KMS-11 (cell line): ENCODE measurements around the gene TUB.

Experiments
- H2AFZ ChIP-seq: fragments of 200-600 bp; sonication (generic); 2 replicates; pipeline ENCODE4 v1.6.1; 2016; ENCODE audit warnings: antibody characterized with exemption, mixed run types, low read depth
- H3K27ac ChIP-seq: fragments of 200-600 bp; sonication (generic); 2 replicates; pipeline ENCODE4 v1.6.1; 2016; ENCODE audit warnings: mild to moderate bottlenecking, mixed run types
- H3K27me3 ChIP-seq: fragments of 200-600 bp; sonication (generic); 2 replicates; pipeline ENCODE4 v1.6.1; 2017; ENCODE audit warnings: mild to moderate bottlenecking, low read depth, mixed run types, moderate library complexity; ENCODE audit not compliant: insufficient read depth
- H3K36me3 ChIP-seq: fragments of 200-600 bp; sonication (generic); 2 replicates; pipeline ENCODE4 v1.6.1; 2017; ENCODE audit warnings: mild to moderate bottlenecking, mixed run types; ENCODE audit not compliant: insufficient read depth
- H3K4me1 ChIP-seq: fragments of 200-600 bp; sonication (generic); 2 replicates; pipeline ENCODE4 v1.6.1; 2016; ENCODE audit warnings: mild to moderate bottlenecking, low read depth, mixed run types; ENCODE audit not compliant: poor library complexity, severe bottlenecking
- H3K4me2 ChIP-seq: fragments of 200-600 bp; sonication (generic); 2 replicates; pipeline ENCODE4 v1.7.0; 2016; ENCODE audit warnings: mild to moderate bottlenecking, mixed run types
- H3K4me3 ChIP-seq: fragments of 200-600 bp; sonication (generic); IDR thresholded peaks from 2 replicates; pipeline ENCODE4 v1.6.1; 2017; ENCODE audit warnings: low read depth, low read length, mixed read lengths; ENCODE audit not compliant: insufficient read depth
- H3K79me2 ChIP-seq: fragments of 200-600 bp; sonication (generic); 2 replicates; pipeline ENCODE4 v1.6.1; 2016; ENCODE audit warnings: low read depth, mixed run types; ENCODE audit not compliant: insufficient read depth
- H3K9ac ChIP-seq: fragments of 200-600 bp; sonication (generic); 2 replicates; pipeline ENCODE4 v1.6.1; 2016; ENCODE audit warnings: mild to moderate bottlenecking, mixed run types
- H4K20me1 ChIP-seq: fragments of 200-600 bp; sonication (generic); 2 replicates; pipeline ENCODE4 v1.6.1; 2016; ENCODE audit warnings: mild to moderate bottlenecking, mixed run types; ENCODE audit not compliant: insufficient read depth
- CTCF ChIP-seq: fragments of 200-600 bp; sonication (generic); conservative IDR thresholded peaks from 2 replicates; pipeline ENCODE4 v1.6.1; 2017; ENCODE audit warnings: low read depth, mild to moderate bottlenecking, antibody characterized with exemption, low read length, moderate library complexity, mixed read lengths

The TUB gene

GRCh38 chr11:8061555-8062428, 19.2 kb upstream of the TUB start:
- H3K4me3 ChIP-seq, result no peak overlapping the region
- no peak overlapping the region for H3K27ac ChIP-seq
- H3K27me3 ChIP-seq, result no peaks in the 10 kb centered on the region
- no peaks in the 10 kb centered on the region for H3K36me3 ChIP-seq
- no peak for TF ChIP-seq CTCF
- H3K79me2 ChIP-seq, result no peaks in the 10 kb centered on the region
- no peak overlapping the region for H3K9ac ChIP-seq
- H4K20me1 ChIP-seq, result no peaks in the 10 kb centered on the region
- H3K4me2 ChIP-seq, result no peak overlapping the region
- no peak overlapping the region for H2AFZ ChIP-seq
- H3K4me1 ChIP-seq, result no peaks in the 10 kb centered on the region

- Histone ChIP-seq H2AFZ (no peak overlapping the region), H3K36me3 (no peaks in the 10 kb centered on the region), H3K27ac (no peak overlapping the region), H3K27me3 (no peaks in the 10 kb centered on the region), H3K9ac (no peak overlapping the region), H3K4me1 (no peaks in the 10 kb centered on the region), H4K20me1 (no peaks in the 10 kb centered on the region), H3K4me2 (no peak overlapping the region), H3K79me2 (no peaks in the 10 kb centered on the region), H3K4me3 (no peak overlapping the region)
- no peak for TF ChIP-seq CTCF
These were observed 18.2 kb upstream of the TUB start for GRCh38 chr11:8062781-8063257.

GRCh38 chr11:8063324-8063723, 17.7 kb upstream of the TUB start:
- Histone ChIP-seq H3K4me3 (no peak overlapping the region), H3K27me3 (no peaks in the 10 kb centered on the region), H4K20me1 (no peaks in the 10 kb centered on the region), H3K79me2 (no peaks in the 10 kb centered on the region), H3K9ac (no peak overlapping the region), H3K27ac (no peak overlapping the region), H3K36me3 (no peaks in the 10 kb centered on the region), H3K4me1 (no peaks in the 10 kb centered on the region), H3K4me2 (no peak overlapping the region), H2AFZ (no peak overlapping the region)
- TF ChIP-seq CTCF, result no peak

- H3K27ac ChIP-seq, result no peak overlapping the region
- no peaks in the 10 kb centered on the region for H3K36me3 ChIP-seq
- no peak overlapping the region for H3K4me3 ChIP-seq
- H2AFZ ChIP-seq, result no peak overlapping the region
- no peak for TF ChIP-seq CTCF
- no peak overlapping the region for H3K4me2 ChIP-seq
- H3K79me2 ChIP-seq, result no peaks in the 10 kb centered on the region
- no peak overlapping the region for H3K9ac ChIP-seq
- no peaks in the 10 kb centered on the region for H4K20me1 ChIP-seq
- no peaks in the 10 kb centered on the region for H3K27me3 ChIP-seq
- no peaks in the 10 kb centered on the region for H3K4me1 ChIP-seq
These were observed 16.0 kb upstream of the TUB start for GRCh38 chr11:8065031-8065430.
